Heart right ventricle (tissue), 16 donors: Measurements from ENCODE around the gene LRRC30. TPM values are rescaled to one million over a fixed set of nuclear protein-coding genes. Genes with fewer than 3 reads are reported as not detected.

Experiments
- ATAC-seq, 8 donors: fragments of 200-7000 bp; cut with Tn5 transposase; one replicate each; pipeline ENCODE4 v1.9.1; 2020; ENCODE audit warnings: mild to moderate bottlenecking in 8 of 8, moderate library complexity in 8 of 8, moderate number of reproducible peaks in 1 of 8
- DNase-seq, 2 donors: peaks; one replicate each; pipeline ENCODE4 v3.0.0-alpha.2; 2020
- H3K27ac ChIP-seq, 10 donors: fragments of 200-600 bp; sonication (generic) in 2 of 10; one replicate each; pipeline versions ENCODE4 v1.5.0 to v1.8.0; 2020 to 2022; ENCODE audit warnings: mild to moderate bottlenecking in 3 of 10
- H3K27me3 ChIP-seq, 7 donors: fragments of 200-600 bp; one replicate each; pipeline ENCODE4 v1.8.0; 2021 to 2022; ENCODE audit warnings: mild to moderate bottlenecking in 2 of 7
- H3K36me3 ChIP-seq, 9 donors: fragments of 200-600 bp; sonication (generic) in 1 of 9; one replicate each; pipeline versions ENCODE4 v1.5.0 to v1.8.0; 2020 to 2022; ENCODE audit warnings: mild to moderate bottlenecking in 2 of 9
- H3K4me1 ChIP-seq, 9 donors: fragments of 200-600 bp; sonication (generic) in 1 of 9; one replicate each; pipeline versions ENCODE4 v1.5.0 to v1.8.0; 2020 to 2022; ENCODE audit warnings: mild to moderate bottlenecking in 4 of 9
- H3K4me3 ChIP-seq, 10 donors: fragments of 200-600 bp; sonication (generic) in 2 of 10; one replicate each; pipeline versions ENCODE4 v1.5.0 to v1.8.0; 2020 to 2022; ENCODE audit warnings: mild to moderate bottlenecking in 7 of 10, moderate library complexity in 2 of 10
- H3K9me3 ChIP-seq, 11 donors: fragments of 200-600 bp in 10 of 11; sonication (generic) in 2 of 11; one replicate each; pipeline versions ENCODE4 v1.5.0 to v1.8.0; 2013 to 2022; ENCODE audit warnings: mild to moderate bottlenecking in 2 of 11, control low read depth in 1 of 11, moderate library complexity in 1 of 11
- CTCF ChIP-seq, 9 donors: fragments of 200-600 bp; sonication (generic) in 2 of 9; IDR thresholded peaks; one replicate each; pipeline versions ENCODE4 v1.5.0 to v1.8.0; 2021 to 2022; ENCODE audit warnings: antibody characterized with exemption in 9 of 9, mild to moderate bottlenecking in 5 of 9, moderate library complexity in 1 of 9
- WGBS, 2 donors: extraction: QIAGEN DNeasy Blood & Tissue Kit; methylation state at CpG; one replicate each; pipeline ENCODE4 v1.1.7; 2013; ENCODE audit warnings: inconsistent platforms in 1 of 2; 5-methylcytosine and 5-hydroxymethylcytosine counted together
- intact Hi-C, 10 donors: fragments of 100-400 bp; cut with DNase I; formaldehyde crosslinking; loops; one replicate each; pipeline versions ENCODE4 v1.11.1 to v1.14.2; 2022
- polyA plus RNA-seq, 2 donors: library from polyadenylated mRNA; stranded (reverse); fragments of 200-250 nt; gene quantifications; one replicate each; pipeline ENCODE4 v1.2.3, GENCODE V29; 2013
- total RNA-seq, 10 donors: library from RNA; stranded (reverse); fragmentation: NEBNext Ultra II Directional in 3 of 10; extraction: Animal tissue kit (Norgen Biotek cat#: 25700) in 3 of 10; gene quantifications; one replicate each; pipeline versions ENCODE4 v1.2.1 to v1.2.4, GENCODE V29; 2021 to 2023
- donor health status: Arrhythmogenic right ventricular cardiomyopathy.
- donor health status: ischemic (EF 13 %, LVEDD 7.1; RV severe dilation, severe dysfunction).
- donor health status: healthy with polysubstance abuse.
- donor health status: DM: no; HTN: yes; CAD: no.
- donor health status: DM: no; HTN: no; CAD: no.
- donor health status: ischemic (EF 25% LVEDD 6.9; RV normal size, moderate dysfunction).
- donor health status: ischemic (EF 25% LVEDD 5.7; RV mildly dilated, moderate dysfunction).
- donor health status: healthy.
- donor health status: DM: yes; HTN: yes; CAD: no.
- donor health status: Ischemic cardiomyopathy.
- donor health status: ischemic (EF 35%, LVEDD 5.7; RV mildly dilated, moderate dysfunction).
- donor health status: nonischemic (EF 11% LVEDD 7.7; RV severe dilation, severe dysfunction).
- donor health status: DM: yes; HTN: yes; CAD: no.
- donor health status: PGD.
- donor health status: ischemic (EF 29% LVEDD 5.4; RV normal size, mild dysfunction).
- donor health status: nonischemic (EF 23%, LVEDD 6.1; RV moderate dilation, normal function).

Gene LRRC30
- total and polyA plus RNA-seq, 12 donors: not detected

GRCh38 chr18:7269942-7270341, 39.1 kb downstream of the LRRC30 start:
- Histone ChIP-seq H3K27me3 (no peaks in the 10 kb centered on the region), H3K9me3 (no peaks in the 10 kb centered on the region), H3K27ac (no peak overlapping the region), H3K4me3 (no peak overlapping the region), H3K36me3 (no peaks in the 10 kb centered on the region), H3K4me1 (peaks cover 7 to 26% (median 21%) of the 10 kb centered on the region in 9 donors)
- WGBS, 2 donors: 59 to 61% methylated on average over 6 of the region's 6 CpGs
- TF ChIP-seq CTCF (IDR thresholded peaks at IDR 0.05): no peak
- no peak for DNase-seq
- intact Hi-C loops: loop anchor here (5.0 to 10.0 kb wide), 20 partner anchors 95 to 1212 kb away; partner anchors contain the start of gene PTPRM (in 2 of the 10)
- no peak for ATAC-seq

GRCh38 chr18:7272311-7273049, 41.6 kb downstream of the LRRC30 start:
- no peaks in the 10 kb centered on the region for H3K27me3 ChIP-seq
- WGBS, 2 donors: 9 to 12% methylated on average over 24 of the region's 24 CpGs
- peak overlapping the region; percentile 61 to 87 (median 77) for H3K27ac ChIP-seq
- H3K4me1 ChIP-seq: peaks cover 7 to 26% (median 21%) of the 10 kb centered on the region in 9 donors
- DNase-seq (peak; percentile 66 to 69), ATAC-seq (peak; percentile 66 to 94 (median 88))
- H3K4me3 ChIP-seq: peak overlapping the region in 8 of 10 donors; percentile 15 to 39 (median 34)
- TF ChIP-seq CTCF (IDR thresholded peaks at IDR 0.05): peak; percentile 39 to 74 (median 59)
- no peaks in the 10 kb centered on the region for H3K36me3 ChIP-seq
- intact Hi-C loops: loop anchor here (1.0 to 10.0 kb wide), 23 partner anchors 52 to 1210 kb away; partner anchors contain the start of gene PTPRM (in 10 of the 10)
- H3K9me3 ChIP-seq: no peaks in the 10 kb centered on the region

DNA sequence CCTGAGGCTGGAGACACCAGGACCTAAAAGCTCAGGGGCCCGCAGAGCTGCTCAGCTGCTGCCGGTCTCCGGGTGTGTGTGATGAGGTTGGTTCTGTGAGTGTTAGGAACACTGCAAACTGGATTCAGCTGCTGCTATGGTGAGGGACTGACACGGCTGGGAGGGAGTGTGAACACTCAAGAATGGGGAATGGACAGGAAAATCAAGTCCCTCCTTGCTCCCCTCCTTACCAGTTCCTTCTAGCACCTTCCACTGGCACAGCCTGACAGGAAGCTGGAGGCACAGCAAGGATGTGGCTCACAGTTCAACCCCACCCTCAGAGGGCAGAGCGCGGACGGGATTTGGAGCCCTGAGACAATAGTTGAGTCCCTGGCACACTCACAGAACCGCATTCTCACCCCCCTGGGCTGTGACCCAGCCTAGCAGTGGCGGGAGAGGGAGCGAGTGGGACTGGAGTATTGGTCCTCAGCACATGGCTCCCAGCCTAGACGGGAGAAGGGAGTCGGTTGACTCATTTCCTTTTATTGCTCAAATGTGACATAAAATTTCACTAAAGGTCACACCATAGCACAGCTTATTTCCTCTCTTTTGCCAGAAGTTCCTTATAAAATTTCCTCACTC, 42.5 kb downstream of the LRRC30 start:
- peak; percentile 76 to 93 (median 89) for ATAC-seq
- 29 to 56% methylated on average over 12 of the region's 12 CpGs for WGBS, 2 donors
- Histone ChIP-seq H3K4me3 (peak overlapping the region in 6 of 10 donors; percentile 9 to 39 (median 34)), H3K27ac (peak overlapping the region; percentile 61 to 87 (median 77)), H3K4me1 (peaks cover 7 to 26% (median 21%) of the 10 kb centered on the region in 9 donors), H3K9me3 (no peaks in the 10 kb centered on the region), H3K36me3 (no peaks in the 10 kb centered on the region), H3K27me3 (no peaks in the 10 kb centered on the region)
- intact Hi-C loops: loop anchor here (1.0 to 10.0 kb wide), 23 partner anchors 51 to 1209 kb away; partner anchors contain the start of gene PTPRM (in 8 of the 10)
- DNase-seq: peak; percentile 69 to 81
- TF ChIP-seq CTCF (IDR thresholded peaks at IDR 0.05): no peak

GRCh38 chr18:7281579-7281978, 50.7 kb downstream of the LRRC30 start:
- intact Hi-C loops: loop anchor here in 1 of 10 donors (10.0 kb wide), 1 partner anchor 163 kb away; no protein-coding TSS in a partner anchor
- 95 to 97% methylated on average over 2 of the region's 2 CpGs for WGBS, 2 donors
- Histone ChIP-seq H3K4me3 (no peak overlapping the region), H3K36me3 (no peaks in the 10 kb centered on the region), H3K4me1 (no peaks in the 10 kb centered on the region), H3K27me3 (no peaks in the 10 kb centered on the region), H3K9me3 (no peaks in the 10 kb centered on the region), H3K27ac (no peak overlapping the region)
- DNase-seq: no peak
- no peak for TF ChIP-seq CTCF (IDR thresholded peaks at IDR 0.05)
- ATAC-seq: no peak
